ENCODE data around the gene SH3RF1. TPM values are rescaled to one million over a fixed set of nuclear protein-coding genes. Genes with fewer than 3 reads are reported as not detected.
"Not testable (repeated sequence)": the region's sequence is repeated elsewhere in the genome, so short reads cannot be mapped to it uniquely, and the experiment has no call there.

Gene SH3RF1
- total RNA-seq: 20.4 TPM

DNA sequence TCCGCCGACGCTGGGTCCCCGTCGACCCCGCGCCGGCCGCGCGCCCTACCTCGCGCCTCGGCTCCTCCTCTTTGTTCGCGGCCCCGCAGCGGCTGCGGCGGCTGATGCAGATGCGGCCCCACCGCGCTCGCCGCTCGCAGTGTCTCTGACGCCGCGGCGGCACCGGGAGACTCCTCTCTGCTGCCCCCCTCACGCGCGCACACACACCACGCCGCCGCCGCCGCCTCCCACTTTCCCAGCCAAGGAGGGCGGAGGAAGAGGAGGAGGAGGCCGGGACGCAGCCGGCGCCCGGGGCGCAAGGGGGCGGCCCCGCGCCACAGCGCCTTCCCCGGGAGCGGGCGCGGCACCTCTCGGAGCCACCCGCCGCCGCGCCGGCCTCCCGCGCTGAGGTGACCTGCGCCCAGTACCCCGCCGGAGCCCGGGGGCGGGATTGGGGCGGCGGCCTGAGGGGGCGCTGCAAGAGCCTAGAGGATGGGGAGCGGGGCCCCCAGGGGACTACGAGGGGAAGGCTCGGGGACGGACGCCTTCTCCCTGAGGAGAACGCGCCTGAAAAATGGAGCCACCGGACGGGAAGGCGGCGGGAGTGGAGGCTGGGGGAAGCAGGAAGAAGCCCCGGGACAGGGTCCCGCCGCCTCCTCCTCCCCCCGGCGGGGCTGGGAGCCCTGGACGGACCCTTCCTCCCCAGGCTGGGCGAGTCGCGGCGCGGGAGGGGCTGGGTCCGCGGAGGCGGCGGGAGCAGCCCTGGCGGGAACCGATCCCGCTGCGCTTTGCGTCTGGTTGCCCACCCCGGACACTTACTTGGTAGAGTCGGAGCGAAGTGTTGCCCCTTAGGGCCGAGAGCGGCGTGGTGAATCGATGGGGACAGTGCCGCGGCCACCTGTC, at the start of gene SH3RF1:
TSS of gene SH3RF1 (minus strand) at position 147 of the 882 bp plus-strand sequence. CDS start 1,744 bp downstream, outside the sequence.
- DNase-seq: peak; percentile 66

DNA sequence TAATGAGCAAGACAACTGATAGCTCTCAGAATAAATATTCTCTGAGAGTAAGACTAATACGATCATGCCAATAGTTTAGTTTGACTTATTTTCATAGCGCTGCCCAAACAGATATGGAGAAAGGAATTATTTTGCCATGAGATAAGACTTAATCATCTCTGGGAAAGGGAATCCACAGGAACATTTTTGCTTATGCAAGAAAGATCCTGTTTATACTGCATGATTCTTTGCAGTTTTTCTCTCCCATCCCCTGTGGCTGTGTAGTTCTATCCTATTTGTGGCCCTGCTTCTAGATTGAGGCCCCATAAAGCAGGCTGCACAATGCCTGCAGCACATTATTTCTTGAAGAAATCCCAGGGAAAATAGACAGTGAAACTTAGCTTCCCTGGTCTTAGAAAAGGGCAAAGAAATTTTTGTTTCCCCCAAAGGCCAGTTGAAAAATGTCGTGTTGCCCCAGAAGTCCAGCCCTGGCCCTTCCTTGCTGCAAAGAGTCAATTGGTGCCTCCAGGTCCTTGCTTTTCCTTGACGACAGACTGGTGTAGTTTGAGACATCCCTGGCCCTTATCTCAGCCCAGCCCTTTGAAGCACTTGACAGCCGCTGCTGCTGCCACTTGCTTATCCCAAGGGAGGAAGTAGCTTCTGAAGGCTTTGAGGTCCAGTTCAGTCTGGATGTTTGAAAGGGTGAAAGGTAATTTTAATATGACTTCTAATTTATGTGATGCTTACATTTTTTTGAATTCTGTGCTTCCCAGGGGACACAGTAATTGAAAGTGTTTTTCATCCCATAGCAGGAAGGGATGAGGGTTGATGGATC, 45.0 kb upstream of the SH3RF1 start:
- peak; percentile 20 for DNase-seq

DNA sequence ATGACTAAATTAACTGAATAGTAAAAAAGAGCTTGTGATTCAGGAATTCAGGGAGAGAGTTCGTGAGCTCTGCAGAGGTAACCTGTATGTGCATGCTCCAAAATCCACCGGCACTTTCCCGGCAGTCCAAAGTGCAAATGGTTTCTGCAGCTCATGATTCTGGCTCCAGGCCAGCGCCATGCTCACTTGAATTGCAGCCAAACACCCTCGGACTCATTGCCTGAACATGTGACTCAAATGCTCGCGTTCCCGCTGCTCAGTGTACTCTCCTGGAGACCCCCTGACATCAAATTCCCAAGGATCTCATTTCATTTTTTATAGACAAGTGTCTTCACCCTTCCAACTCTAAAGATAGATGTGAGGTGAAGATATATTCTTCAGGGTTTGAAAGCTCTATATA, 44.1 kb upstream of the SH3RF1 start:
- DNase-seq: peak; percentile 35

DNA sequence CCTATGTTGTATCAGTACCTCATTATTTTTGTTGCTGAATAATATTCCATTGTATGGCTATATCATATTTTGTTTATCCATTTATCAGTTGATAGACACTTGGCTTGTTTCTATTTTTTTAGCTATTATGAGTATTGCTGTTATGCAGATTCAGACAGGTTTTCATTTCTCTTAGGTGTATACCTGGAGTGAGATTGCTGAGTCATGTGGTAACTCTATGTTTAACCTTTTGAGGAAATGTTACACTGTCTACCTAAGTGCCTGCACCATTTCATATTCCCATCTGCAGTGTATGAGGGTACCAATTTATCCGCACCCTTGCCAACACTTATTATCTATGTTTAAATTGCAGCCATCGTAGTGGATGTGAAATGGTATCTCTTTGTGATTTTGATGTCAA, 43.0 kb upstream of the SH3RF1 start:
- DNase-seq: no peak

DNA sequence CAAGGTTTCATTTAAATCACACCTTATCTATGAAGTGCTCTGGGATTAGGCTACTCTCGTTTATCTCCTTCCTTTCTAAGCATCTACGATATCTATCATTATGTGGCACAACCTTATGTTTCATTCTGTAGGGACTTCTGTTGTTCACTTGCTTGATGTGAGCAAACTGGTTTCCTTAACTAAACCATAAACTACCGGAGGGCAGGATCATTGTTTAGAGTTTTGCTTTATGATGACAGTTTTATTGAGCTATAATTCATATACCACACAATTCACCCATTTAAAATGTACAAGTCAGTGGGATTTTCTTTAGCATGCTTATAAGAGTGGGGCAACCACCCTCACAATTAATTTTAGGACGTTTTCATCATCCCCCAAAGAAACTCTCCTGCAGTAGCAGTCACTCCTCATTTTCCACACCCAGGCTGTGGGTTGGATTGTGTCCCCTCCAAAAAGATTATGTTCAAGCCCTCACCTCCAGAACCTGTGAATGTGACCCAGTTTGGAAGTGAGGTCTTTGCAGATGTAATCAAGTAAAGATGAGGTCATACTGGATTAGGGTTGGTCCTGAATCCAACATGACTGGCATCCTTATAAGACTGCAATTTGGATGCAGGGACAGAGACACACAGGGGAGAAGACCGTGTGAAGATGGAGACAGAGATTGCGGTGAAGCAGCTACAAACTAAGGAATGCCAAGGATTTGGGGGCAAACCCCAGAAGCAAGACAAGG, 42.1 kb upstream of the SH3RF1 start:
- DNase-seq: no peak

DNA sequence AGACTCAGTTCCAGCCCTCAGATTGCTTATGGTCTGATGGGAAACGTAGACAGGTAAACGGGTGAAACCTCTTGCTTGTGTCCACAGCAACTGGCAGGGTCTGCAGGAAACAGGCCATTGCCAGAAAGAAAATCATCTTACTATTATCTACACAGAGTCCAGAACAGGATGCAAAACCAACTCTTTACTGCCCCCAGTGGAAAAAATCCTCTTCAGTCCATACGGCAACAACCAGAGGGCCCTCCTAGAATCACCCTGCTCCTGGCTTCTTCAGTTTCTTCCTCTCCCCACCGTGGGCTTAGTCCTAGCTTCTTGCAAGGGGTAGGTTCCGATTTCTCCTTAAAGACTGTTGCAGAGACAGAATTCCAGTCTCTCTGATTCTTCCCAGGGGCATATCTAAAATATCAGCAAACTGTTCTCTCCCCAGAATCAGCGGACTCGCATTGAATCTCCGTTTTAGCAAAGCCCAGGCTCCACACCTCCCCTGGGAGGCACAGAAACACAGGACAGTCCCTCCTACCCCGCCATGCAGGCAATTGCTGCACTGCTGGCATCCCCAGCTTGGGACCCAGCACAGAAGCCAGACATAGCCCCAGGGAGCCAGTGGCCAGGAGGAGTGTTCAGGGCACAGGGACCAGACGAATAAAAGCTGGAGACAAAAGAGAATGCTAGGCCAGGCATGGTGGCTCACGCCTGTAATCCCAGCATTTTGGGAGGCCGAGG, 41.0 kb upstream of the SH3RF1 start:
- DNase-seq: no peak

DNA sequence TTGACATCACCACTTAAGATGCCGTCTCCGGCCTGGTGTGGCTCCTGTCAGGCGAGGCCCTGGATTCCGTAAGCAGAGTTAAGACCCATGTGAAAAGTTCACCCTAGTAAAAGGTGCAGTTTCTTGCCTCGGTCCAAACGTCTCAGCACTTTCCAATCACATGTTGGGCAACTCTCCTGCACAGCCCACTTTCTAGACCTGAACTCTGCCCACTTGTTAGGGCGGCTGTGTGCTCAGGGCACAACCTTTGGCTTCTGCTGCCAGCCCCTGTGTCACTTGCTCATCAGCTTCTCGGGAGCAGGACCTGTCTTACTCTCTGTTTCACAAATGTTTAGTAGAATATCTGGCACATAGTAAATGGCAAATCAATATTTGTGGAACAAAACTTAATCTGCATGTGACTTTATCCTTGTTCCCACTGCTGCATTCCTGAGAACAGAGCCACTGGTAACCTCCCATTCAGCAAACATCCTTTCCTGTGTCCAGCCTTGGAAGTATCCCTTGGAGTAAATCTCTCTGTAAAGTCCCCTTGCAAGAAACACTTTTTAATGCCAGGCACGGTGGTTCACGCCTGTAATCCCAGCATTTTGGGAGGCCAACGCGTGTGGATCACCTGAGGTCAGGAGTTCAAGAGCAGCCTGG, 38.7 kb upstream of the SH3RF1 start:
- no peak for DNase-seq

DNA sequence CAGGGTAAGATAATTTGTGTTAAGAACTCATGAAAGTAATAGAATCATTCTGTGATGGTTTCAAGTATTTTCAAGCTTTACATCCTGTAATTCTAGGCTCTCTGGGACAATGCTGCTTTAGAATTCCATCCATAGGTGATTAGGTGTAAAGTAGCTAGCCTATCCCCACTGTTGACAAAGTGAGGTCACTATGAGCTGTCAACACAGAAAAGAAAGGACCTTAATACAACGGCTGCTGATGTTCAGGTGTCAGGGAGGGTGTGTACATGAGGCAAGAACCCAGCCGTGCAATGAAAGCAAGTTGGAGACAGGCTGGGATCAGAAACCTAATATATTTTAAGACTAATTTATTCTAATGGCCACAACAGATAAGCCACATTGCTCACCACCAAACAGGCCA, 36.8 kb upstream of the SH3RF1 start:
- DNase-seq: no peak

DNA sequence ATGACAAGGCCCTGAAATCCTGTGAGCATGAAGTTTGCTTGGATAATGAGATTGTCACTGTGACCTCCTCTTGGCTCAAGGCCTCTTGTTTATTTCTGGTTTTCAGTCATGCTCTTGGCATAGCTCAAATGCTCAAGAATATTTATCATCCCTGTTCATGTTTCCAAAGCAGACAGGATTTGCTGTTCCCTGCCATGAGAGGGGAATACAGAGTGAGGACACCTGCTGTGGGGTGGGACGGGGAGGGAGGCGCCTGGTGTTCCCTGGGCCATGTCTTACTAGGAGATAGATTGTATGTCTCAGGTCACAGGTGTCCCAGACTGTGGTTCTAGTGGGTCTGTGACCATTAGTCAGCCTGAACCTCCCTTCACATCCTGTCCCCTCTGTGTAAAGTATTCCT, 34.9 kb upstream of the SH3RF1 start:
- DNase-seq: no peak

DNA sequence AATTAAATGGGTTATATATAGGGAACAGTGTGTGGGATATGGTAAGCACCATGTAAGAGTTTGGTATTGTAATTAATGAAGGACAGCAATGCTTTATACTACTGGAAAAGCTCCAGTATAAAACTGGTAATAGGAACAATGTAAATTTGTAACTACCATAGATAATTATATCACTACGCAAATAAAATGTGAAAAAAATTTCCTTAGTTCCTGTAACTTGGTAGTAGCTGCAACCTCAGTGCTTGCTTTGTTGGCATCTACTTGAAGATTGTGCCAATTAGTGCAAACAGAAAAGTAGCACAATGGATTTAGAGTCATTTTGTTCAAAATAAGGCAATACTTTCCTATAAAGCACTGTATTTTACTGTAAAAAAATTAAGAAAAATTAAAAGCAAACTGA, 34.4 kb upstream of the SH3RF1 start:
- DNase-seq: no peak

DNA sequence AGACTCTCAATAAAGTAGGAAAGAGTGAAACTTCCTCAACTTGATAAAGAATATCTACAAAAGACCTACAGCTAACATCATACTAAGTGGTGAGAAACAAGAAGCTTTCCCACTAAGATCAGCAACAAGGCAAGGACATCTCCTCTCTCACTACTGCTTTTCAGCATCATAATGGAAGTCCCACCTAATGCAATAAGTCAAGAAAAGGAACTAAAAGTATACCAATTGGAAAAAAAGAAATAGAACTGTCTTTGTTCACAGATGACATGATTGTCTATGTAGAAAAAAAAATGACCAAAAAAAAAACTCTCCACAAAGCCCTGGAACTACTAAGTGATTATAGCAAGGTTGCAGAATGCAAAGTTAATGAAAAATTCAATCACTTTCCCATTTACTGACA, 25.1 kb upstream of the SH3RF1 start:
- DNase-seq: no peak

DNA sequence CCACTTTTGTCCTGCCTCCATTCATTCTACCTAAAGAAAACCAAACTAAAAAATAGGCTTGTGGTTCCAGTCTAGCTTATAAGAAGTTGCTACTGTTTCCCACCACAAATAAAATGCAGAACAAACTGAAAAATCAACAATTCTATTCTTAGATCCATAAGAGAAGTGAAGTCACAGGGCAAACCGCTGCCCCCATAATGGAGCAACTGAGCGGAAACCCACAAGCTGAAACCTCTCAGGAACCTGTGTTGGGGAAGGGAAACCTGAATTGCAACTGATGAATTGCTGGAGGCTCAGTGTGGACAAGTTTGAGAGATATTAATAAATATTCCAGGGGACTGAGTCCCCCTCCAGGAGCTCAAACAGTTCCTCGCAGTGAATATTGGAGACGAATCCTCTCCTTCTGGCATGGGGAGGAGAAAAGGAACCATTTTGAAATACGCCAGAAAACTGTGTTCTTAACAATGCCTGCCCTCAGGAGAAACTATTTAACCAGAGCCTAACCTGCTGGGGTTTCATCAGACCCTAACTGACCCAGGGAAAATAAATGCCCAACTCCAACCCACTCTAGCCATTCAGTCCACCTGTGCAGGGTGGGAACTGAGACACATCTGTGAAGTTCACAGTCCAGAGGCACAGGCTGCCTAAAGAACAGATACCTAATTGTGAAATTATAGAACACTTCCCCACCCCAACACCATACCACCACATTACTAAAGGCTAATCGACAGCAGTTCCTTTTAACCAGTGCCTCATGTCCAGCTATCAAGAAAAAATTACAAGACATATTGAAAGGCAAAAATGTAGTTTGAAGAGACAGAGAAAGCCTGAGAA, 22.8 kb upstream of the SH3RF1 start:
- no peak for DNase-seq

DNA sequence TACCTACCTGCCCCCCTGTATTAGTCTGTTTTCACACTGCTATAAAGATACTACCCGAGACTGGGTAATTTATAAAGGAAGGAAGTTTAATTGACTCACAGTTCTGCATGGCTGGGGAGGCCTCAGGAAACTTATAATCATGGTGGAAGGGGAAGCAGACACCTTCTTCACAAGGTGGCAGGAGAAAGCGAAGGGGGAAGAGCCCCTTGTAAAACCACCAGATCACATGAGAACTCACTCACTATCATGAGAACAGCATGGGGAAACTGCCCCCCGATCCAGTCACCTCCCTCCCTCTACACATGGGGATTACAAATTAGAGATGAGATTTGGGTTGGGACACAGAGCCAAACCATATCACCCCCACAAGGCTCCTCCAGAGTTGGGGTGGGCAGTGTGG, 17.2 kb upstream of the SH3RF1 start:
- not testable (repeated sequence) for DNase-seq

DNA sequence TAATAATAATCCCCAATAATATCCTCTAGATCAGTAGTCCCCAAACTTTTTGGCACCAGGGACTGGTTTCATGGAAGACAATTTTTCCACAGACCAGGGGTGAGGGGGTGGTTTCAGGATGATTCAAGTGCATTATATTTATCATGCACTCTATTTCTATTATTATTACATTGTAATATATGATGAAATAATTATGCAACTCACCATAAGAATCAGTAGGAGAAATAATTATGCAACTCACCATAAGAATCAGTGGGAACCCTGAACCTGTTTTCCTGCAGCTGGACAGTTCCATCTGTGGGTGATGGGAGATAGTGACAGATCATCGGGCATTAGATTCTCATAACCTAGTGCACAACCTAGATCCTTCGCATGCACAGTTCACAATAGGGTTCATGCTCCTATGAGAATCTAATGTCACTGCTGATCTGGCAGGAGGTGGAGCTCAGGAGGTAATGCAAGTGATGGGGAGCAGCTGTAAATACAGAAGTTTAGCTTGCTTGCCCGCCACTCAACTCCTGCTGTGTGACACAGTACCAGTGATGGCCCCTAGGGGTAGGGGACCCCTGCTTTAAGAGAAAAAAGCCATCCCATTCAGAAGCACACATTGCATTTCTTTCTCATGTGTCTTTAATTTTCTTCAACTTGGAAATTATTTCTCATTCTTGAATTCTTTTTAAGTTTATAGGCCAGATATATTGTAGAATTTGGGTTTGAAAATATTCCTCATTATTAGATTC, 16.0 kb upstream of the SH3RF1 start:
- no peak for DNase-seq

DNA sequence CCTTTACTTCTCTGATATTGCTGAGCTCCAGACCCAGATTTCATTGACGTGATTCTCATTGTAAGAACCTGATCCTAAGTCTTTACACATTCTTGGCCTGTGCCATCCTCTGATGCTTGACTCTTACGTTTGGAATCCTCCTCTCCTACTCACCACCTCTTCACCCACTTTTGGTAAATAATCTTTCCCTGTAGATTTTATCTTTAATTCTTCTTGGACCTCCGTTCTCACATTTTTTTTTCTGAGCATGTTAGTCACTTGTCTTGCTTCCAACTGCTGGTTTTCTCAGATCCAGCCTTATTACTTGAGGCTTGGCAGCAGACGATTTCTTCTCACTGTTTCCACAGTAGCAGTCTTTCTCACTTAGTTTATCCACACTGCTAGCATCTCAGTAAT, 12.4 kb upstream of the SH3RF1 start:
- DNase-seq: no peak

DNA sequence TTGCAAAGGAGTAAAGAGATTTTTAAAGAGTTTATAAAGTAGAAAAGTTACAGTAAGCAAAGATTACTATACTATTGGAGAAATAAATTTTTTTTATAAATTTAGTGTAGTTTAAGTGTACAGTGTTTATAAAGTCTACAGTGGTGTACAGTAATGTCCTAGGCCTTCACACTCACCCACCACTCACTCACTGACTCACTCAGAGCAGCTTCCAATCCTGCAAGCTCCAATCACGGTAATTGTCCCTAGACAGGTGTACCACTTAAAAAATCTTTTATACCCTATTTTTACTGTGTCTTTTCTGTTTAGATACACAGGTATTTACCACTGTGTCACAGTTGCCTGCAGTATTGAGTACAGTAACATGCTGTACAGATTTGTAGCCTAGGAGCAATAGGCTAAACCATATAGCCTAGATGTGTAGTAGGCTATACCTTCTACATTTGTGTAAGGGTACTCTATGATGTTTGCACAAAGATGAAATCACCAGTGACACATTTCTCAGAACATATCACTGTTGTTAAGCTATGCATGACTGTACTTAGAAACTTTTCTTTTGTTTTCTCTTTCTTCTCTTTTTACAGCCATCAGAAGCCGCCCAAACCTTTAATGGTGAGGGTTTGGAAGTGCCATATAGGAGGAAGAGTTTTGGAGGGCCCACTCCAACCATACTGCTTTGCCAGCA, 11.8 kb upstream of the SH3RF1 start:
- DNase-seq: no peak

DNA sequence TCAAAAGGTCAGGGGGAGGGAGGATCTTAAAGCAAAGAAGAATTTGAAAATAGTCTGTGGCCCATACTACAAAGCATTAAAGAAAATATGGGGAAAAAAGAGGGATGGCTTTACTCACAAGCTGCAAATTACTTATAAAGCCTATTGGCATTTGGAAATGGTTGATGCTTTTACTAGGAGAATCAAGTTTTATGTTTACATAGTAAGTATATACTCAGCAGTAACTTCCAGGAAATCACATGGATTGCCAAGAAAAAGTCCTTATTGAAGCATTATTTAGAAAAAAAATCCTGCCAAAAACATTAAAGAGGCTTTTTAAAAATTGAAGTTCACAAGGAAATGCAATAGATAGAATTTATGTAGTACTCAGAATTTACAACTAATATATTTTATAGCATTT, 8.4 kb upstream of the SH3RF1 start:
- DNase-seq: peak; percentile 30

DNA sequence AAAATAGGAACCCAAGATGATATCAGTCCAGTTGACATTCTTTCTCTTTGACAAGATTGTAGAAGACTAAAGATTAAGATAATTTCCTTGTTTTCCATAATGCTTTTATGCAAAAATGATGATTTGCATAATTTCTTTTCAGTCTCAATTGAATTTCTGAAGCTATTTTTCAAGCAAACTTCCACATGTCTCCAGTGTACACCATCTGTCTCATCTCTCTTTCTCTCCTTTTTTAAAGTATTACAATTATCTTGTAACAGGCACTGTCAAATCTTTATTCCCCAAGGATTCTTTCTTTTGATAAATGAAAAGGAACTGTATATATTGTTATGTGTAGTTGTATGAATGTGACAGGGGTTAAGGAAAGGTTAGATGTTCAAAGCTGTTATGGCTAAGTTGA, 7.9 kb upstream of the SH3RF1 start:
- no peak for DNase-seq

DNA sequence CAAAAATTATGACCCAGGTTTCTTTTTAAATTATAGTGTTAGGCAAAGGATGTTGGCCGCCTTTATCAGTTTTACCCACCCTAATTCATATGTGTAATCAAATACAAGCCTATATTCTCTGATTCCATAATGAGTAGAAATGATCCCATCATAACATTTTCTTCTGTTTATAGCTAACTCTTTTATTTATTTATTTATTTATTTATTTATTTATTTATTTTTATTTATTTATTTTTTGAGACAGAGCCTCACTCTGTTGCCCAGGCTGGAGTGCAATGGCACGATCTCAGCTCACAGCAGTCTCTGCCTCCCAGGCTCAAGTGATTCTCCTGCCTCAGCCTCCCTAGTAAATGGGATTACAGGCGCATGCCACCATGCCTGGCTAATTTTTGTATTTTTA, 7.1 kb upstream of the SH3RF1 start:
- DNase-seq: not testable (repeated sequence)
